Adrenal gland (tissue), 12 donors: Measurements from ENCODE around the gene BRF1. TPM values are rescaled to one million over a fixed set of nuclear protein-coding genes. Genes with fewer than 3 reads are reported as not detected.

ENCODE experiments used
- DNase-seq, 7 donors: peaks; one replicate each; pipeline ENCODE4 v3.0.0-alpha.2; 2019 to 2020
- H3K27ac ChIP-seq, 5 donors: fragments of 200-600 bp; sonication (generic) in 4 of 5; 1 replicate in 3 of 5; 2 replicates in 2 of 5; pipeline versions ENCODE4 v1.5.1 to v1.8.0; 2016 to 2020; ENCODE audit warnings: mild to moderate bottlenecking in 1 of 5
- H3K27me3 ChIP-seq: fragments of 200-600 bp; 2 replicates; pipeline ENCODE4 v1.8.0; 2021
- H3K36me3 ChIP-seq, 2 donors: fragments of 200-600 bp; replicated peaks in 1 of 2; 1 replicate in 1 of 2; 2 replicates in 1 of 2; pipeline versions ENCODE4 v1.5.1 to v1.8.0; 2018 to 2022
- H3K4me1 ChIP-seq, 2 donors: fragments of 200-600 bp; replicated peaks in 1 of 2; 1 replicate in 1 of 2; 2 replicates in 1 of 2; pipeline versions ENCODE4 v1.5.1 to v1.8.0; 2018 to 2021
- H3K4me3 ChIP-seq, 4 donors: fragments of 200-600 bp; sonication (generic) in 3 of 4; one replicate each; pipeline ENCODE4 v1.5.1; 2016 to 2018
- H3K9me3 ChIP-seq, 3 donors: fragments of 200-600 bp; sonication (generic) in 1 of 3; replicated peaks in 1 of 3; 1 replicate in 2 of 3; 2 replicates in 1 of 3; pipeline versions ENCODE4 v1.5.1 to v1.8.0; 2016 to 2021
- POLR2A ChIP-seq, 2 donors: fragments of 450-650 bp; IDR thresholded peaks; one replicate each; pipeline ENCODE4 v1.6.1; 2017; ENCODE audit warnings: antibody characterized with exemption in 2 of 2, mild to moderate bottlenecking in 2 of 2, moderate library complexity in 1 of 2
- WGBS, 4 donors: extraction: QIAGEN DNeasy Blood & Tissue Kit in 2 of 4; methylation state at CpG; one replicate each; pipeline versions ENCODE4 v1.1.5 to v1.1.7; 2013 to 2017; 5-methylcytosine and 5-hydroxymethylcytosine counted together
- intact Hi-C, 2 donors: fragments of 100-400 bp; cut with DNase I; formaldehyde crosslinking; loops; one replicate each; pipeline versions ENCODE4 v1.14.1 to v1.15.0; 2022 to 2023
- polyA plus RNA-seq, 3 donors: library from polyadenylated mRNA; stranded (reverse); fragments of 200-250 nt in 2 of 3; fragments of 350-450 nt in 1 of 3; fragmentation: Illumina TruSeq in 1 of 3; extraction: RNeasy Lipid Tissue Mini Kit (QIAGEN cat#74804) in 1 of 3; gene quantifications; one replicate each; pipeline ENCODE4 v1.2.3, GENCODE V29; 2013 to 2014
- total RNA-seq, 9 donors: library from RNA; depleted of rRNA in 4 of 9; stranded (reverse); fragments of >200 nt in 4 of 9; fragments of 120-200 nt in 1 of 9; fragmentation: NEBNext Ultra II Directional in 1 of 9; extraction: Animal tissue kit (Norgen Biotek cat#: 25700) in 1 of 9; gene quantifications; one replicate each; pipeline versions ENCODE4 v1.1.0 to v1.2.4, GENCODE V29; 2013 to 2023
- TF ChIP-seq, protein P1 (sequence below), 6 experiments: fragments of 450-650 bp in 4 of 6; fragments of 200-600 bp in 2 of 6; sonication (generic) in 1 of 6; IDR thresholded peaks; 1 replicate in 5 of 6; 2 replicates in 1 of 6; pipeline versions ENCODE4 v1.5.1 to v1.8.0; 2016 to 2021; ENCODE audit warnings: antibody characterized with exemption in 6 of 6, mild to moderate bottlenecking in 2 of 6, moderate library complexity in 1 of 6
- donor health status: healthy with polysubstance abuse.
- donor health status: Bipolar disorder and iron deficiency.
- donor health status: DM: yes; HTN: yes; CAD: no.
- donor health status: DM: no; HTN: no; CAD: no.
- donor health status: DM: no; HTN: no; CAD: no.
- donor health status: DM: yes; HTN: yes; CAD: no.

BRF1 gene
- total and polyA plus RNA-seq, 12 donors: 14.0 to 96.9 (median 37.5) TPM

GRCh38 chr14:105193916-105194782 is 106.7 kb downstream of the BRF1 start:
- H3K27ac ChIP-seq: peak overlapping the region in 1 of 5 donors; percentile 63
- H3K4me1 ChIP-seq: peaks cover 8 to 10% of the 10 kb centered on the region in 2 donors
- no peak for DNase-seq
- H3K27me3 ChIP-seq: peaks cover 49% of the 10 kb centered on the region
- no peaks in the 10 kb centered on the region for H3K36me3 ChIP-seq
- intact Hi-C loops: no loop called here
- TF ChIP-seq, protein P1, sequence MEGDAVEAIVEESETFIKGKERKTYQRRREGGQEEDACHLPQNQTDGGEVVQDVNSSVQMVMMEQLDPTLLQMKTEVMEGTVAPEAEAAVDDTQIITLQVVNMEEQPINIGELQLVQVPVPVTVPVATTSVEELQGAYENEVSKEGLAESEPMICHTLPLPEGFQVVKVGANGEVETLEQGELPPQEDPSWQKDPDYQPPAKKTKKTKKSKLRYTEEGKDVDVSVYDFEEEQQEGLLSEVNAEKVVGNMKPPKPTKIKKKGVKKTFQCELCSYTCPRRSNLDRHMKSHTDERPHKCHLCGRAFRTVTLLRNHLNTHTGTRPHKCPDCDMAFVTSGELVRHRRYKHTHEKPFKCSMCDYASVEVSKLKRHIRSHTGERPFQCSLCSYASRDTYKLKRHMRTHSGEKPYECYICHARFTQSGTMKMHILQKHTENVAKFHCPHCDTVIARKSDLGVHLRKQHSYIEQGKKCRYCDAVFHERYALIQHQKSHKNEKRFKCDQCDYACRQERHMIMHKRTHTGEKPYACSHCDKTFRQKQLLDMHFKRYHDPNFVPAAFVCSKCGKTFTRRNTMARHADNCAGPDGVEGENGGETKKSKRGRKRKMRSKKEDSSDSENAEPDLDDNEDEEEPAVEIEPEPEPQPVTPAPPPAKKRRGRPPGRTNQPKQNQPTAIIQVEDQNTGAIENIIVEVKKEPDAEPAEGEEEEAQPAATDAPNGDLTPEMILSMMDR (IDR thresholded peaks at IDR 0.05): no peak
- H3K4me3 ChIP-seq: no peak overlapping the region
- 39 to 58% (median 45%) methylated on average over 11 to 17 of the region's 17 CpGs for WGBS, 4 donors
- no peaks in the 10 kb centered on the region for H3K9me3 ChIP-seq

- Histone ChIP-seq H3K4me1 (peaks cover 8 to 10% of the 10 kb centered on the region in 2 donors), H3K27me3 (peaks cover 49% of the 10 kb centered on the region), H3K4me3 (no peak overlapping the region), H3K27ac (peak overlapping the region in 1 of 5 donors; percentile 63), H3K9me3 (no peaks in the 10 kb centered on the region), H3K36me3 (no peaks in the 10 kb centered on the region)
- DNase-seq: no peak
- 36 to 67% (median 45%) methylated on average over 3 to 29 of the region's 29 CpGs for WGBS, 4 donors
- no peak for TF ChIP-seq POLR2A (IDR thresholded peaks at IDR 0.05)
- TF ChIP-seq, protein P1 (IDR thresholded peaks at IDR 0.05): no peak
- intact Hi-C loops: no loop called here
Observed at GRCh38 chr14:105192866-105193731, 107.7 kb downstream of the BRF1 start.

DNA sequence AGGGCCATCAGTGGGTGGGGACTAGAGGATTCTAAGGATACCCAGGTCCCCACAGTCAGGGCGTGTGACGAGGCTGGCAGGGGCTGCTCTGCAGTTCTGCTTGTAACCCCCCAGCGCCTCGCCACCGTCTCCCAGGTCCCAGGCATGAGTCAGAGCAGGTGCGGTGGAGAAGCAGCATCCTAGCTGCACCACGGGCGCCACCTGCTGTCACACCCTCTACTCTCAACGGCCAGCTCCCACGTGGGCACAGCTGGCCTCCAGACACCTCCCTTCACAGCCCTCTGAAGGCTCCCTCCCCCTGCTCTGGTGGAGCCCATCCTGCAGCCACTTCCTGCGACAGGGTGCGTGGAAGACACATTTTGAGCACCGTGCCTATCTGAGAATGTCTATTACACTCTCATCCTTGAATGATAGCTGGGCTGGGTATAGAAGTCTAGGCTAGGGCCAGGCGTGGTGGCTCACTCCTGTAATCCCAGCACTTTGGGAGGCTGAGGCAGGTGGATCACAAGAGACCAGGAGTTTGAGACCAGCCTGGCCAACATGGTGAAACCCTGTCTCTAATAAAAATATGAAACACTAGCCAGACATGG is 112.8 kb downstream of the BRF1 start:
- H3K9me3 ChIP-seq: no peaks in the 10 kb centered on the region
- no peaks in the 10 kb centered on the region for H3K36me3 ChIP-seq
- DNase-seq: no peak
- no peak overlapping the region for H3K27ac ChIP-seq
- 49 to 79% (median 68%) methylated on average over 7 to 14 of the region's 14 CpGs for WGBS, 4 donors
- H3K27me3 ChIP-seq: peaks cover 22% of the 10 kb centered on the region
- H3K4me1 ChIP-seq: no peaks in the 10 kb centered on the region
- H3K4me3 ChIP-seq: no peak overlapping the region
- TF ChIP-seq POLR2A (IDR thresholded peaks at IDR 0.05): no peak
- TF ChIP-seq, protein P1 (IDR thresholded peaks at IDR 0.05): peak in 1 of 6 experiments; percentile 9
- intact Hi-C loops: no loop called here

GRCh38 chr14:105187116-105187515 is 113.7 kb downstream of the BRF1 start:
- Histone ChIP-seq H3K27ac (no peak overlapping the region), H3K9me3 (no peaks in the 10 kb centered on the region), H3K27me3 (peaks cover 19% of the 10 kb centered on the region), H3K36me3 (no peaks in the 10 kb centered on the region), H3K4me3 (no peak overlapping the region), H3K4me1 (no peaks in the 10 kb centered on the region)
- WGBS, 4 donors: 64 to 72% (median 67%) methylated on average over 4 of the region's 4 CpGs
- no peak for DNase-seq
- intact Hi-C loops: no loop called here
- TF ChIP-seq, protein P1 (IDR thresholded peaks at IDR 0.05): no peak
- no peak for TF ChIP-seq POLR2A (IDR thresholded peaks at IDR 0.05)
